ENCODE data around the gene LRRC36.

The LRRC36 gene

DNA sequence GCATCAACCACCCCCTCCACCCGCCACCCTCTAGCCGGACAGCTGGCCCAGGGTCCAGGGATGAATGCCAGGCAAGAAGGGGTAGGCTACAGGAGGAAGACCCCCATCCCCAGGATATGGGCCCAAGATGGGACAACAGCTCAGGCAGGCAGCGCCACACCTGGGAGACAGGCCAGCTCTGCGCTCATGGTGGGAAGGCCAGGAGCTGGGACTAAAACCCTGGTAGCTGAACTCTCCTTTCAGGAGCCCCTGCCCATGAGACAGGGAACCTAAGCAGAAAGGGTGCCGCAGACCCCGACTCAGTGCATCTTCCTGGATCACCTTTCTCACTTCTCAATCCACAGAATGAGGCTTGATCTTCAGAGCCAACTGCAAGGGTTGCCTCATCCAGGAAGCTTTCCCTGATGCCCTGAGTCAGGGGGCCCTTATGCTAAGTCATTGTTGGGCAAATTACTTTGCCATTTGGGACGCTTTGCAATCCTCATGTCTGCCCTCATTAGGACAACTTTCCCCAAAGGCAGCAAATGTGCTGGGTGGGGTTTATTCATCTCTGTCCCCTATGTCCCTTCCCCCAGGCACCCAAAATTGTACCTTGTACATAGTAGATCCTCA, 80.7 kb downstream of the LRRC36 start:
- no peak for ATAC-seq (ENCODE audit: low read depth)
- no peaks in the 10 kb centered on the region for H3K36me3 ChIP-seq (ENCODE audit: low read depth)
- H3K27me3 ChIP-seq (ENCODE audit: insufficient read depth, poor library complexity, severe bottlenecking), result no peaks in the 10 kb centered on the region
- no peak overlapping the region for H3K4me3 ChIP-seq (ENCODE audit: severe bottlenecking)
- peaks cover 35% of the 10 kb centered on the region for H3K4me1 ChIP-seq (ENCODE audit: insufficient read depth, poor library complexity, severe bottlenecking)
- TF ChIP-seq, protein P1, sequence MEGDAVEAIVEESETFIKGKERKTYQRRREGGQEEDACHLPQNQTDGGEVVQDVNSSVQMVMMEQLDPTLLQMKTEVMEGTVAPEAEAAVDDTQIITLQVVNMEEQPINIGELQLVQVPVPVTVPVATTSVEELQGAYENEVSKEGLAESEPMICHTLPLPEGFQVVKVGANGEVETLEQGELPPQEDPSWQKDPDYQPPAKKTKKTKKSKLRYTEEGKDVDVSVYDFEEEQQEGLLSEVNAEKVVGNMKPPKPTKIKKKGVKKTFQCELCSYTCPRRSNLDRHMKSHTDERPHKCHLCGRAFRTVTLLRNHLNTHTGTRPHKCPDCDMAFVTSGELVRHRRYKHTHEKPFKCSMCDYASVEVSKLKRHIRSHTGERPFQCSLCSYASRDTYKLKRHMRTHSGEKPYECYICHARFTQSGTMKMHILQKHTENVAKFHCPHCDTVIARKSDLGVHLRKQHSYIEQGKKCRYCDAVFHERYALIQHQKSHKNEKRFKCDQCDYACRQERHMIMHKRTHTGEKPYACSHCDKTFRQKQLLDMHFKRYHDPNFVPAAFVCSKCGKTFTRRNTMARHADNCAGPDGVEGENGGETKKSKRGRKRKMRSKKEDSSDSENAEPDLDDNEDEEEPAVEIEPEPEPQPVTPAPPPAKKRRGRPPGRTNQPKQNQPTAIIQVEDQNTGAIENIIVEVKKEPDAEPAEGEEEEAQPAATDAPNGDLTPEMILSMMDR (IDR thresholded peaks at IDR 0.05; ENCODE audit: poor library complexity, severe bottlenecking), result no peak
- H3K27ac ChIP-seq (ENCODE audit: poor library complexity, severe bottlenecking), result peak overlapping the region; percentile 86
- DNase-seq (ENCODE audit: low spot score), result no peak
- H3K9me3 ChIP-seq (ENCODE audit: severe bottlenecking), result no peaks in the 10 kb centered on the region

DNA sequence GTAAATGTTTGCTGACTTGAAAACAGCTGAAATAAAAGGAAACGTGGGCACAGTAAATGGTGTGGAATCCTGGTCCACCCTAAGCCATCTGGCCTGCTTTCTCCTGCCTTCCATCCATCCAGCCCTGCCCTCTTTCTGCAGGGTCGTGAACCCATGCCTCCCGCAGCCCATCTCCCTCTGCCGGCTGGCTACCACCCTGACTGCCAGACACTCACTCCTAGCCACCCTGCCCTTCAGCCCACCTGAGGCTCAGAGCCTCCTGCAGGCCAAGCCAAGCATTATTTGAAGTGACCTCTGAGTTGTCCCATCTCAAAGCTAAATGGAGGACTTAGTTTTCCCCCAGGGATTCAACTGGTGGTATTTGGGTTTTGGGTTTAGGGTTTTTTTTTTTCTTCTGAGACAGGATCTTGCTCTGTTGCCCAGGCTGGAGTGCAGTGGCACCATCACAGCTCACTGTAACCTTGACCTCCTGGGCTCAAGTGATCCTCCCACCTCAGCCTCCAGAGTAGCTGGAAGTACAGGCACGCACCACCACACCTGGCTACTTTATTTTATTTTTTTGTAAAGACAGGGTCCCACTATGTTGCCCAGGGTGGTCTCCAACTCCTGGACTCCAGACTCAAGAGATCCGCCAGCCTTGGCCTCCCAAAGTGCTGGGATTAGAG, 81.3 kb downstream of the LRRC36 start:
- H3K36me3 ChIP-seq (ENCODE audit: low read depth), result no peaks in the 10 kb centered on the region
- no peak overlapping the region for H3K27ac ChIP-seq (ENCODE audit: poor library complexity, severe bottlenecking)
- H3K4me3 ChIP-seq (ENCODE audit: severe bottlenecking), result no peak overlapping the region
- DNase-seq (ENCODE audit: low spot score) (no peak), ATAC-seq (ENCODE audit: low read depth) (no peak)
- H3K27me3 ChIP-seq (ENCODE audit: insufficient read depth, poor library complexity, severe bottlenecking), result no peaks in the 10 kb centered on the region
- H3K9me3 ChIP-seq (ENCODE audit: severe bottlenecking), result no peaks in the 10 kb centered on the region
- H3K4me1 ChIP-seq (ENCODE audit: insufficient read depth, poor library complexity, severe bottlenecking), result peaks cover 35% of the 10 kb centered on the region
- TF ChIP-seq, protein P1 (IDR thresholded peaks at IDR 0.05; ENCODE audit: poor library complexity, severe bottlenecking), result no peak

DNA sequence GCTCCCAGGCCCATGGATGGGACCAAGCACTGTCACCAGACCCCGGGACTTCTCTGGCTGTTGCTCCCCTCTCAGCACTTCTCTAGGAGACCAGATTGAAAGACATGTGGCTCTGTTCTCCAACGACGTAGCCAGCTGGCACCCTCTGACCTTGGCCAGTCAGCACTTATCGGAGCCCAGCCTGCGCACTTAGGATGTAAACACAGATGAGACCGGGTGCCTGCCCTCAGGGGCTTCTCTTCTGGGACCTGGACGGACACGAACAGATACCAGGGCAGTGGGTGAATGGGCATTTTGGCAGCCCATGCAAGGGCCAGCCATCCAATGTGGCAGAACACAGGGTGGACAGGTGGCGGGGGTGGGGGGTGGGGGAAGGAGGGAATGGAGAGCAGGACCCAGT, 83.0 kb downstream of the LRRC36 start:
- TF ChIP-seq, protein P1 (IDR thresholded peaks at IDR 0.05; ENCODE audit: poor library complexity, severe bottlenecking), result no peak
- no peak overlapping the region for H3K27ac ChIP-seq (ENCODE audit: poor library complexity, severe bottlenecking)
- ATAC-seq (ENCODE audit: low read depth), result no peak
- peaks cover 24% of the 10 kb centered on the region for H3K4me1 ChIP-seq (ENCODE audit: insufficient read depth, poor library complexity, severe bottlenecking)
- DNase-seq (ENCODE audit: low spot score), result no peak
- no peak overlapping the region for H3K4me3 ChIP-seq (ENCODE audit: severe bottlenecking)
- H3K9me3 ChIP-seq (ENCODE audit: severe bottlenecking), result no peaks in the 10 kb centered on the region
- H3K36me3 ChIP-seq (ENCODE audit: low read depth), result no peaks in the 10 kb centered on the region
- H3K27me3 ChIP-seq (ENCODE audit: insufficient read depth, poor library complexity, severe bottlenecking), result no peaks in the 10 kb centered on the region

DNA sequence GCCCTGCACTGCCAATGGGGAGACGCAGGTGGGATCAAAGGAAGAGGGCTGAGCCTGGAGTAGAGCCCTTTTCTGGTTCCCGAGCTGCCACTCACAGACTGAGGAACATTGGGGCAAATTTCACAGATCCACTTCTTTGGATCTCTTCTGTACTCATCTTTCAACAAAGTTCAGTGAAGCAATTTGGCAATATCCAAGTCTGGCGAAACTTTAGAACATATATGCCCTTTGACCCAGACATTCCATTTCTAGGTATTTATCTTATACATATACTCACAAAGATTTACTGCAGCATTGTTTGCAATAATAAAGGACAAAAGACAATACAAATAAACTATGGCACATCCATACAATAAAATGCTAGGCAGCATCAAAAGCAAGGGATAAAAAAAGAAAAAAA, 84.7 kb downstream of the LRRC36 start:
- Histone ChIP-seq H3K9me3 (ENCODE audit: severe bottlenecking) (no peaks in the 10 kb centered on the region), H3K27me3 (ENCODE audit: insufficient read depth, poor library complexity, severe bottlenecking) (no peaks in the 10 kb centered on the region), H3K4me1 (ENCODE audit: insufficient read depth, poor library complexity, severe bottlenecking) (peaks cover 8% of the 10 kb centered on the region), H3K27ac (ENCODE audit: poor library complexity, severe bottlenecking) (no peak overlapping the region), H3K36me3 (ENCODE audit: low read depth) (no peaks in the 10 kb centered on the region), H3K4me3 (ENCODE audit: severe bottlenecking) (no peak overlapping the region)
- no peak for DNase-seq (ENCODE audit: low spot score)
- no peak for ATAC-seq (ENCODE audit: low read depth)
- TF ChIP-seq, protein P1 (IDR thresholded peaks at IDR 0.05; ENCODE audit: poor library complexity, severe bottlenecking), result no peak

DNA sequence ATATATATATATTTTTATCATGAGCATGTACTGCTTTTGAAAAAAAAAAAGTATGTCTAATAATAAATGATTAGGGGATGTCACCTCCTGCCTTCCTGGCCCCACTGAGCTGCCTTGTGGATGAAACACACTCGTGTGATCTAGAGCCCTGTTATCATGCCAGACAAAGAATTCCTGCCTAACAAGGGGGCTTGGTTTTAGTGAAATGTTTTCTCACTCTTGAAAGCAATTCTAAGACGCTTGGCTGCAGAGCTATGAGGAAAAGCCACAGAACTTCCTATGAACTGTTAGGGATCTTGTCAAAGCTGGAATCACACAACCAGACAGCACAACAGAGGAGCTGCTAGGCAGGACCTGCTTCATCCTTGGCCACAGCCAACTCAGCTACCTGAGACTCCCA, 85.7 kb downstream of the LRRC36 start:
- ATAC-seq (ENCODE audit: low read depth), result no peak

More for the DNA sequence above, 85.7 kb downstream of the LRRC36 start:
- H3K9me3 ChIP-seq (ENCODE audit: severe bottlenecking), result no peaks in the 10 kb centered on the region
- no peaks in the 10 kb centered on the region for H3K27me3 ChIP-seq (ENCODE audit: insufficient read depth, poor library complexity, severe bottlenecking)
- TF ChIP-seq, protein P1 (IDR thresholded peaks at IDR 0.05; ENCODE audit: poor library complexity, severe bottlenecking), result no peak
- no peak overlapping the region for H3K27ac ChIP-seq (ENCODE audit: poor library complexity, severe bottlenecking)
- no peaks in the 10 kb centered on the region for H3K4me1 ChIP-seq (ENCODE audit: insufficient read depth, poor library complexity, severe bottlenecking)
- DNase-seq (ENCODE audit: low spot score), result no peak
- no peaks in the 10 kb centered on the region for H3K36me3 ChIP-seq (ENCODE audit: low read depth)
- no peak overlapping the region for H3K4me3 ChIP-seq (ENCODE audit: severe bottlenecking)

Measured in RWPE2 (cell line).